ENCODE data around the gene UBE2F.
"Not testable (repeated sequence)": the region's sequence is repeated elsewhere in the genome, so short reads cannot be mapped to it uniquely, and the experiment has no call there.

Gene UBE2F

GRCh38 chr2:238057696-238058575, 91.1 kb downstream of the UBE2F start:
- FAIRE-seq, result not testable (repeated sequence)

GRCh38 chr2:238059505-238059904, 92.7 kb downstream of the UBE2F start:
- FAIRE-seq, result no peak

GRCh38 chr2:238060096-238060541, 93.3 kb downstream of the UBE2F start:
- no peak for FAIRE-seq

- FAIRE-seq, result peak; percentile 82
Measured at GRCh38 chr2:238060542-238061314, 93.9 kb downstream of the UBE2F start, which contains the start of gene SCLY. SCLY (plus strand) TSS chr2:238061001; CDS start chr2:238061055, 54 bp downstream.

- FAIRE-seq, result no peak
Measured at GRCh38 chr2:238061315-238062202, 94.7 kb downstream of the UBE2F start.

GRCh38 chr2:238063414-238064189, 96.8 kb downstream of the UBE2F start:
- FAIRE-seq, result no peak

- FAIRE-seq, result no peak
Measured at GRCh38 chr2:238064376-238064775, 97.6 kb downstream of the UBE2F start.

GRCh38 chr2:238065071-238065846, 98.4 kb downstream of the UBE2F start:
- FAIRE-seq, result no peak

- FAIRE-seq, result no peak
Measured at GRCh38 chr2:238066218-238066617, 99.4 kb downstream of the UBE2F start.

- not testable (repeated sequence) for FAIRE-seq
Measured at GRCh38 chr2:238066718-238067117, 99.9 kb downstream of the UBE2F start.

GRCh38 chr2:238067939-238068338, 101.1 kb downstream of the UBE2F start:
- no peak for FAIRE-seq

- no peak for FAIRE-seq
Measured at GRCh38 chr2:238069021-238069709, 102.4 kb downstream of the UBE2F start.

GRCh38 chr2:238069877-238070276, 103.1 kb downstream of the UBE2F start:
- FAIRE-seq, result no peak

- peak; percentile 14 for FAIRE-seq
Measured at GRCh38 chr2:238075397-238075796, 108.6 kb downstream of the UBE2F start.

- no peak for FAIRE-seq
Measured at GRCh38 chr2:238077292-238077691, 110.5 kb downstream of the UBE2F start.

- no peak for FAIRE-seq
Measured at GRCh38 chr2:238079874-238080327, 113.1 kb downstream of the UBE2F start.

- no peak for FAIRE-seq
Measured at GRCh38 chr2:238080518-238080917, 113.7 kb downstream of the UBE2F start.

GRCh38 chr2:238081150-238081549, 114.3 kb downstream of the UBE2F start:
- FAIRE-seq, result no peak

- FAIRE-seq, result no peak
Measured at GRCh38 chr2:238081561-238081960, 114.7 kb downstream of the UBE2F start.

GRCh38 chr2:238082151-238082550, 115.3 kb downstream of the UBE2F start:
- no peak for FAIRE-seq

Data from A204.1 (cell line).